HG03064 (cell line): ENCODE results near the gene ERAP2.

Experiments used
- ATAC-seq: cut with Tn5 transposase; IDR thresholded peaks from one replicate; pipeline ENCODE4 v1.9.1; 2021; ENCODE audit warnings: low read depth; ENCODE audit not compliant: unreplicated experiment

ERAP2 gene

GRCh38 chr5:96885518-96886338, 9.4 kb downstream of the ERAP2 start:
- peak; percentile 82 for ATAC-seq

- ATAC-seq, result no peak
Observed at GRCh38 chr5:96893342-96893741, 17.0 kb downstream of the ERAP2 start.

- peak; percentile 80 for ATAC-seq
Observed at GRCh38 chr5:96896276-96896675, 20.0 kb downstream of the ERAP2 start.

- ATAC-seq, result peak; percentile 84
Observed at GRCh38 chr5:96896806-96897205, 20.5 kb downstream of the ERAP2 start.

GRCh38 chr5:96901384-96901783, 25.1 kb downstream of the ERAP2 start:
- ATAC-seq, result no peak

GRCh38 chr5:96901841-96902240, 25.5 kb downstream of the ERAP2 start:
- no peak for ATAC-seq

- no peak for ATAC-seq
Observed at GRCh38 chr5:96902876-96903275, 26.6 kb downstream of the ERAP2 start.

GRCh38 chr5:96903300-96903699, 27.0 kb downstream of the ERAP2 start:
- no peak for ATAC-seq

GRCh38 chr5:96904054-96904931, 28.0 kb downstream of the ERAP2 start:
- no peak for ATAC-seq

- ATAC-seq, result no peak
Observed at GRCh38 chr5:96905864-96906263, 29.6 kb downstream of the ERAP2 start.

GRCh38 chr5:96909003-96909402, 32.7 kb downstream of the ERAP2 start:
- ATAC-seq, result no peak

- no peak for ATAC-seq
Observed at GRCh38 chr5:96909435-96909834, 33.1 kb downstream of the ERAP2 start.

GRCh38 chr5:96911139-96911538, 34.8 kb downstream of the ERAP2 start:
- ATAC-seq, result no peak

GRCh38 chr5:96913233-96913632, 36.9 kb downstream of the ERAP2 start:
- no peak for ATAC-seq

GRCh38 chr5:96919754-96920197, 43.5 kb downstream of the ERAP2 start:
- ATAC-seq, result peak; percentile 60

- no peak for ATAC-seq
Observed at GRCh38 chr5:96920744-96921355, 44.5 kb downstream of the ERAP2 start.

GRCh38 chr5:96922499-96923244, 46.4 kb downstream of the ERAP2 start:
- ATAC-seq, result no peak

- ATAC-seq, result no peak
Observed at GRCh38 chr5:96924016-96924443, 47.7 kb downstream of the ERAP2 start.

GRCh38 chr5:96926276-96926675, 50.0 kb downstream of the ERAP2 start:
- ATAC-seq, result no peak

GRCh38 chr5:96927008-96927407, 50.7 kb downstream of the ERAP2 start:
- no peak for ATAC-seq
